HL-60 (cell line): ENCODE results near the gene FRMD5.

Experiments used
- DNase-seq, 2 experiments: peaks; one replicate each; pipeline ENCODE4 v3.0.0-alpha.2; 2010 to 2020; ENCODE audit warnings: low read depth in 1 of 2, low spot score in 1 of 2
- H3K27ac ChIP-seq: fragments of 250-450 bp; sonication (Bioruptor Pico); replicated peaks from 2 replicates; pipeline ENCODE4 v1.5.1; 2020; ENCODE audit warnings: mild to moderate bottlenecking, moderate library complexity
- H3K27me3 ChIP-seq: fragments of 250-450 bp; sonication (Bioruptor Pico); 2 replicates; pipeline ENCODE4 v1.5.1; 2021; ENCODE audit warnings: mild to moderate bottlenecking, moderate library complexity; ENCODE audit not compliant: insufficient read depth, poor library complexity, severe bottlenecking
- H3K4me3 ChIP-seq: replicated peaks from 2 replicates; pipeline ENCODE4 v1.5.1; 2011; ENCODE audit warnings: mild to moderate bottlenecking, control low read depth, low read length; ENCODE audit not compliant: insufficient read depth
- CTCF ChIP-seq: IDR thresholded peaks from one replicate; pipeline ENCODE4 v1.5.1; 2011; ENCODE audit warnings: low read length, control low read depth, inconsistent platforms; ENCODE audit not compliant: insufficient read depth
- GABPA ChIP-seq: IDR thresholded peaks from 2 replicates; pipeline ENCODE4 v1.6.1; 2012; ENCODE audit warnings: low read depth
- POLR2AphosphoS5 ChIP-seq: IDR thresholded peaks from 2 replicates; pipeline ENCODE4 v1.6.1; 2012; ENCODE audit warnings: low read depth
- REST ChIP-seq: IDR thresholded peaks from 2 replicates; pipeline ENCODE4 v1.6.1; 2012; ENCODE audit warnings: low read depth; ENCODE audit not compliant: insufficient replicate concordance
- SPI1 ChIP-seq: IDR thresholded peaks from 2 replicates; pipeline ENCODE4 v1.6.1; 2012; ENCODE audit warnings: low read depth, mild to moderate bottlenecking, borderline replicate concordance

The FRMD5 gene

GRCh38 chr15:44137750-44138149 lies 57.3 kb downstream of the FRMD5 start:
- TF ChIP-seq REST (no peak), SPI1 (no peak), POLR2AphosphoS5 (no peak), GABPA (no peak), CTCF (no peak)
- Histone ChIP-seq H3K27me3 (no peaks in the 10 kb centered on the region), H3K4me3 (no peak overlapping the region), H3K27ac (no peak overlapping the region)
- no peak for DNase-seq

- TF ChIP-seq REST (no peak), GABPA (no peak), SPI1 (no peak), POLR2AphosphoS5 (no peak), CTCF (no peak)
- DNase-seq, result no peak
- no peaks in the 10 kb centered on the region for H3K27me3 ChIP-seq
- H3K4me3 ChIP-seq, result no peak overlapping the region
- H3K27ac ChIP-seq, result no peak overlapping the region
Measured at GRCh38 chr15:44136991-44137477, 58.0 kb downstream of the FRMD5 start.

DNA sequence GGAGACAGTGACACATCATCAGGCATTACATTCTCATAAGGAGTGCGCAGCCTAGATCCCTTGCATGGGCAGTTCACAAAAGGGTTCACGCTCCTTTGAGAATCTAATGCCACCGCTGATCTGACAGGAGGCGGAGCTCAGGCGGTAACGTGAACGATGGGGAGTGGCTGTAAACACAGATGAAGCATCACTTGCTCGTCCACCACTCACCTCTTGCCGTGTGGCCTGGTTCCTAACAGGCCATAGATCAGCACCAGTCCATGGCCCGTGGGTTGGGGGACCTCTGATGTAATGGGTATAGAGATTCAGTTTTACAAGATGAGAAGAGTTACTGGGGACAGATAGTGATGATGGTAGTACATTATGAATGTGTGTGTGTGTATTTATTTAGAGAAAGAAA lies 63.0 kb downstream of the FRMD5 start:
- no peak for DNase-seq
- H3K27ac ChIP-seq, result no peak overlapping the region
- H3K27me3 ChIP-seq, result peaks cover 3% of the 10 kb centered on the region
- H3K4me3 ChIP-seq, result no peak overlapping the region
- no peak for TF ChIP-seq POLR2AphosphoS5
- TF ChIP-seq REST, result no peak
- no peak for TF ChIP-seq SPI1
- TF ChIP-seq GABPA, result no peak
- no peak for TF ChIP-seq CTCF
